Naive thymus-derived CD4-positive, alpha-beta T cell (primary cell): ENCODE measurements around the gene TMOD4. TPM values are rescaled to one million over a fixed set of nuclear protein-coding genes. Genes with fewer than 3 reads are reported as not detected.
"Not testable (repeated sequence)": the region's sequence is repeated elsewhere in the genome, so short reads cannot be mapped to it uniquely, and the experiment has no call there.

Experiments
- ATAC-seq: fragments of 150-1000 bp; cut with Tn5 transposase; 2 replicates; pipeline ENCODE4 v1.10.0; 2021; ENCODE audit warnings: mild to moderate bottlenecking, moderate library complexity
- CTCF ChIA-PET: fragments of 350-600 bp; sonication (Branson Sonifier 250); formaldehyde crosslinking; loops from one replicate; lab custom pipeline; 2021; ENCODE audit warnings: antibody characterized with exemption; lab: Charles Lee
- POLR2A ChIA-PET: fragments of 350-600 bp; sonication (Branson Sonifier 250); formaldehyde crosslinking; loops from one replicate; lab custom pipeline; 2021; ENCODE audit warnings: antibody characterized with exemption, inconsistent platforms; lab: Charles Lee
- DNase-seq, 9 donors: peaks; one replicate each; pipeline versions ENCODE4 v3.0.0 to v3.0.0-alpha.2; 2020 to 2022; ENCODE audit warnings: mixed read lengths in 1 of 9
- H3K27ac ChIP-seq: one replicate; pipeline ENCODE4 v1.7.0; 2013; ENCODE audit warnings: mild to moderate bottlenecking, low read depth, low read length, moderate library complexity
- H3K27me3 ChIP-seq, 2 donors: one replicate each; pipeline ENCODE4 v1.7.0; 2013; ENCODE audit warnings: low read length in 2 of 2, mild to moderate bottlenecking in 2 of 2, moderate library complexity in 2 of 2; ENCODE audit not compliant: control insufficient read depth in 2 of 2, insufficient read depth in 2 of 2
- H3K36me3 ChIP-seq, 3 experiments: 1 replicate in 2 of 3; 2 replicates in 1 of 3; pipeline ENCODE4 v1.7.0; 2013; ENCODE audit warnings: low read length in 3 of 3, mild to moderate bottlenecking in 3 of 3, moderate library complexity in 1 of 3; ENCODE audit not compliant: insufficient read depth in 3 of 3, control insufficient read depth in 2 of 3
- H3K4me1 ChIP-seq, 2 donors: one replicate each; pipeline ENCODE4 v1.7.0; 2013; ENCODE audit warnings: low read length in 2 of 2, mild to moderate bottlenecking in 2 of 2, moderate library complexity in 1 of 2; ENCODE audit not compliant: control insufficient read depth in 2 of 2, insufficient read depth in 2 of 2
- H3K4me3 ChIP-seq: 2 replicates; pipeline ENCODE4 v1.7.0; 2013; ENCODE audit warnings: mild to moderate bottlenecking, low read length
- H3K9me3 ChIP-seq, 3 experiments: 1 replicate in 2 of 3; 2 replicates in 1 of 3; pipeline ENCODE4 v1.7.0; 2013; ENCODE audit warnings: low read length in 3 of 3; ENCODE audit not compliant: control insufficient read depth in 2 of 3
- H3K27ac Mint-ChIP-seq, 9 donors: one replicate each; pipeline ENCODE4 v1.8.0; 2020 to 2022; ENCODE audit warnings: mixed read lengths in 9 of 9, mild to moderate bottlenecking in 8 of 9, moderate library complexity in 5 of 9, inconsistent platforms in 2 of 9
- H3K27me3 Mint-ChIP-seq, 5 donors: one replicate each; pipeline ENCODE4 v1.8.0; 2021 to 2022; ENCODE audit warnings: mixed read lengths in 5 of 5, mild to moderate bottlenecking in 1 of 5
- H3K36me3 Mint-ChIP-seq, 5 donors: one replicate each; pipeline ENCODE4 v1.8.0; 2020 to 2022; ENCODE audit warnings: mixed read lengths in 5 of 5, mild to moderate bottlenecking in 3 of 5, inconsistent platforms in 1 of 5
- H3K4me1 Mint-ChIP-seq, 7 donors: one replicate each; pipeline ENCODE4 v1.8.0; 2020 to 2022; ENCODE audit warnings: mixed read lengths in 7 of 7, mild to moderate bottlenecking in 3 of 7, inconsistent platforms in 1 of 7
- H3K4me3 Mint-ChIP-seq, 10 donors: one replicate each; pipeline ENCODE4 v1.8.0; 2020 to 2022; ENCODE audit warnings: mild to moderate bottlenecking in 10 of 10, mixed read lengths in 10 of 10, moderate library complexity in 6 of 10, inconsistent platforms in 2 of 10
- H3K9me3 Mint-ChIP-seq, 11 donors: one replicate each; pipeline ENCODE4 v1.8.0; 2020 to 2022; ENCODE audit warnings: mixed read lengths in 11 of 11, mild to moderate bottlenecking in 4 of 11, inconsistent platforms in 1 of 11, moderate library complexity in 1 of 11
- intact Hi-C, 2 donors: fragments of 100-400 bp; cut with micrococcal nuclease; formaldehyde crosslinking; loops; one replicate each; pipeline ENCODE4 v1.15.1; 2023
- polyA plus RNA-seq, 2 donors: library from polyadenylated mRNA; unstranded; fragments of 300-500 nt; fragmentation: Illumina TruSeq; gene quantifications; one replicate each; pipeline ENCODE4 v1.2.3, GENCODE V29; 2021
- total RNA-seq, 6 experiments: library from RNA in 5 of 6; stranded (reverse) in 5 of 6; gene quantifications; 1 replicate in 5 of 6; 2 replicates in 1 of 6; pipeline ENCODE4 v1.2.3 and lab custom pipeline; 2021 to 2026

Gene TMOD4
- total and polyA plus RNA-seq, 7 experiments from 2014 or later: 0.73 to 5.4 (median 3.6) TPM; not detected in 1

GRCh38 chr1:151194894-151195594 is 19.3 kb upstream of the TMOD4 start:
- POLR2A ChIA-PET: interaction anchor here (0.6 to 1.0 kb wide), 3 partner anchors 34 to 196 kb away, joined by 4 read pairs; no protein-coding TSS in a partner anchor
- CTCF ChIA-PET: interaction anchor here (1.0 kb wide), 1 partner anchor 57 kb away, joined by 5 read pairs; no protein-coding TSS in a partner anchor
- ATAC-seq, H3K27ac Mint-ChIP-seq, H3K36me3 ChIP-seq, H3K27me3 ChIP-seq, DNase-seq, H3K4me3 ChIP-seq, intact Hi-C loops, H3K4me3 Mint-ChIP-seq, H3K9me3 Mint-ChIP-seq, H3K27ac ChIP-seq, H3K9me3 ChIP-seq: not testable (repeated sequence)
- peaks cover 24 to 41% (median 38%) of the 10 kb centered on the region in 7 donors for H3K4me1 Mint-ChIP-seq
- peaks cover 10 to 16% of the 10 kb centered on the region in 2 donors for H3K4me1 ChIP-seq
- H3K27me3 Mint-ChIP-seq: peaks cover 0 to 14% (median 0%) of the 10 kb centered on the region in 5 donors
- peaks cover 0 to 15% (median 3%) of the 10 kb centered on the region in 5 donors for H3K36me3 Mint-ChIP-seq

- intact Hi-C loops: no loop called here
- Mint-ChIP-seq H3K9me3 (peaks cover 0 to 6% (median 0%) of the 10 kb centered on the region in 11 donors), H3K27me3 (peaks cover 0 to 14% (median 0%) of the 10 kb centered on the region in 5 donors), H3K4me1 (peaks cover 17 to 41% (median 37%) of the 10 kb centered on the region in 7 donors), H3K4me3 (peak overlapping the region in 1 of 10 donors; percentile 6), H3K27ac (no peak overlapping the region), H3K36me3 (peaks cover 0 to 4% (median 3%) of the 10 kb centered on the region in 5 donors)
- ChIA-PET CTCF (interaction anchor here (0.8 to 1.4 kb wide), 2 partner anchors 58 to 143 kb away, joined by 3 to 5 read pairs; no protein-coding TSS in a partner anchor), POLR2A (interaction anchor here (0.7 to 1.0 kb wide), 4 partner anchors 22 to 262 kb away, joined by 3 to 4 read pairs (median 3); partner anchors contain the start of gene ZNF687)
- H3K9me3 ChIP-seq: no peaks in the 10 kb centered on the region
- no peak overlapping the region for H3K27ac ChIP-seq
- no peaks in the 10 kb centered on the region for H3K36me3 ChIP-seq
- no peak for DNase-seq
- ATAC-seq: no peak
- H3K4me3 ChIP-seq: no peak overlapping the region
- H3K27me3 ChIP-seq: no peaks in the 10 kb centered on the region
- peaks cover 10 to 17% of the 10 kb centered on the region in 2 donors for H3K4me1 ChIP-seq
These were observed 18.1 kb upstream of the TMOD4 start for GRCh38 chr1:151193856-151194255.

DNA sequence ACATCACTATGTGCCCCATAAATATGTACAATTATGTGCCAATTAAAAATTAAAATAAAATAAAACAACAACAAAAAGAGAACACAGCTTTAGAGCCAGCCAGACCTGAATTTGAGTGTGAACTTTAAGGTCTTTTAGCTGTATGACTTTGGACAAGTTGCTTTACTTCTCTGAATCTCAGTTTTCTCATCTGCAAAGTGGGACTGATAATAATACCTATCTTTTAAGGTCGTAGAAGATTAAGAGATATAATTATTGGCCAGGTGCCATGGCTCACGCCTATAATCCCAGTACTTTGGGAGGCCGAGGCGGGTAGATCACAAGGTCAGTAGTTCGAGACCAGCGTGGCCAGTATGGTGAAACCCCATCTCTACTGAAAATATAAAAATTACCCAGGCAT is 17.5 kb upstream of the TMOD4 start:
- Mint-ChIP-seq H3K4me1 (peaks cover 22 to 42% (median 39%) of the 10 kb centered on the region in 7 donors), H3K9me3 (peaks cover 0 to 3% (median 0%) of the 10 kb centered on the region in 11 donors), H3K36me3 (peaks cover 0 to 2% (median under 1%) of the 10 kb centered on the region in 5 donors), H3K27ac (no peak overlapping the region), H3K4me3 (no peak overlapping the region), H3K27me3 (peaks cover 0 to 11% (median 0%) of the 10 kb centered on the region in 5 donors)
- H3K4me3 ChIP-seq: no peak overlapping the region
- H3K27me3 ChIP-seq: no peaks in the 10 kb centered on the region
- CTCF ChIA-PET: interaction anchor here (0.6 to 1.5 kb wide), 4 partner anchors 59 to 401 kb away, joined by 3 to 7 read pairs (median 4); no protein-coding TSS in a partner anchor
- peaks cover 15 to 19% of the 10 kb centered on the region in 2 donors for H3K4me1 ChIP-seq
- intact Hi-C loops: no loop called here
- ATAC-seq (no peak), DNase-seq (no peak)
- no peaks in the 10 kb centered on the region for H3K36me3 ChIP-seq
- H3K9me3 ChIP-seq: no peaks in the 10 kb centered on the region
- POLR2A ChIA-PET: interaction anchor here (0.7 to 1.0 kb wide), 6 partner anchors 22 to 263 kb away, joined by 3 to 4 read pairs (median 3); partner anchors contain the start of gene ZNF687
- no peak overlapping the region for H3K27ac ChIP-seq

DNA sequence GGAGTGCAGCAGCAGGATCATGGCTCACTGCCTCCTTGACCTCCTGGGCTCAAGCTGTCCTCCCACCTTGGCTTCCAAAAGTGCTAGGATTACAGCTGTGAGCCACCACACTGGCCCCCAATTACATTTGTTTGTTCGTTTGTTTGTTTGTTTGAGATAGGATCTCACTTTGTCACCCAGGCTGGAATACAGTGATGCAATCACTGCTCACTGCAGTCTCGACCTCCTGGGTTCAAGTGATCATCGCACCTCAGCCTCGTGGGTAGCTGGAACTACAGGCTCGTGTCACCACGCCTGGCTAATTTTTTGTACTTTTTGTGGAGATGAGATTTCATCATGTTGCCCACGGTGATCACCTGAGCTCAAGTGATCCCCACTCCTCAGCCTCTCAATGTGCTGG is 16.3 kb upstream of the TMOD4 start:
- Mint-ChIP-seq H3K4me1 (peaks cover 23 to 43% (median 39%) of the 10 kb centered on the region in 7 donors), H3K4me3 (no peak overlapping the region), H3K27ac (no peak overlapping the region), H3K27me3 (peaks cover 0 to 9% (median 0%) of the 10 kb centered on the region in 5 donors), H3K36me3 (peaks cover 0 to 2% (median 0%) of the 10 kb centered on the region in 5 donors), H3K9me3 (peaks cover 0 to 2% (median 0%) of the 10 kb centered on the region in 11 donors)
- Histone ChIP-seq H3K27me3 (no peaks in the 10 kb centered on the region), H3K27ac (no peak overlapping the region), H3K36me3 (no peaks in the 10 kb centered on the region), H3K4me3 (no peak overlapping the region), H3K9me3 (no peaks in the 10 kb centered on the region), H3K4me1 (peaks cover 16% of the 10 kb centered on the region in 2 donors)
- intact Hi-C loops: no loop called here
- DNase-seq (no peak), ATAC-seq (no peak)
- CTCF ChIA-PET: interaction anchor here (0.8 to 1.5 kb wide), 2 partner anchors 92 to 149 kb away, joined by 3 to 7 read pairs; no protein-coding TSS in a partner anchor
- POLR2A ChIA-PET: interaction anchor here (0.6 to 0.9 kb wide), 2 partner anchors 17 to 35 kb away, joined by 3 read pairs; partner anchors contain the start of gene TNFAIP8L2

GRCh38 chr1:151189637-151190445 is 14.1 kb upstream of the TMOD4 start, which contains the start of gene VPS72:
TSS of gene VPS72 (minus strand) at chr1:151190197. CDS start at chr1:151190121, 76 bp downstream.
- H3K36me3 Mint-ChIP-seq: peaks cover 0 to 9% (median 8%) of the 10 kb centered on the region in 5 donors
- H3K27ac Mint-ChIP-seq: peak within 1 kb of the TSS; percentile 91 to 98 (median 97)
- ChIA-PET POLR2A (interaction anchor here (0.7 to 2.7 kb wide), 21 partner anchors 8 to 1346 kb away, joined by 3 to 33 read pairs (median 4); partner anchors contain the start of genes CDC42SE1, ENSA, LYSMD1 and PIP5K1A), CTCF (interaction anchor here (0.5 to 2.2 kb wide), 11 partner anchors 10 to 151 kb away, joined by 3 to 14 read pairs (median 3); partner anchors contain the start of gene TNFAIP8L2)
- H3K4me3 Mint-ChIP-seq: peak within 1 kb of the TSS; percentile 91 to 99 (median 98)
- DNase-seq (peak; percentile 57 to 90 (median 85)), ATAC-seq (peak; percentile 98)
- intact Hi-C loops: loop anchor here (1.0 kb wide), 6 partner anchors 8 to 209 kb away; partner anchors contain the start of genes PIP5K1A (in 2 of the 2), LYSMD1 (in 1 of the 2), PSMB4 (in 1 of the 2) and SCNM1 (in 1 of the 2)
- H3K27me3 ChIP-seq: no peaks in the 10 kb centered on the region
- peaks cover 0 to 2% (median 0%) of the 10 kb centered on the region in 11 donors for H3K9me3 Mint-ChIP-seq
- peak within 1 kb of the TSS; percentile 78 for H3K27ac ChIP-seq
- H3K9me3 ChIP-seq: no peaks in the 10 kb centered on the region
- H3K4me3 ChIP-seq: peak within 1 kb of the TSS; percentile 80
- H3K27me3 Mint-ChIP-seq: peaks cover 0 to 8% (median 0%) of the 10 kb centered on the region in 5 donors
- H3K36me3 ChIP-seq: peaks cover 0 to 12% (median 6%) of the 10 kb centered on the region in 3 experiments
- H3K4me1 ChIP-seq: peaks cover 16% of the 10 kb centered on the region in 2 donors
- peaks cover 23 to 47% (median 35%) of the 10 kb centered on the region in 7 donors for H3K4me1 Mint-ChIP-seq
